ENCODE data around the gene GSAP. TPM values are rescaled to one million over a fixed set of nuclear protein-coding genes. Genes with fewer than 3 reads are reported as not detected.

GSAP gene
- total and polyA plus RNA-seq, 12 donors, result 1.7 to 23.7 (median 7.9) TPM

DNA sequence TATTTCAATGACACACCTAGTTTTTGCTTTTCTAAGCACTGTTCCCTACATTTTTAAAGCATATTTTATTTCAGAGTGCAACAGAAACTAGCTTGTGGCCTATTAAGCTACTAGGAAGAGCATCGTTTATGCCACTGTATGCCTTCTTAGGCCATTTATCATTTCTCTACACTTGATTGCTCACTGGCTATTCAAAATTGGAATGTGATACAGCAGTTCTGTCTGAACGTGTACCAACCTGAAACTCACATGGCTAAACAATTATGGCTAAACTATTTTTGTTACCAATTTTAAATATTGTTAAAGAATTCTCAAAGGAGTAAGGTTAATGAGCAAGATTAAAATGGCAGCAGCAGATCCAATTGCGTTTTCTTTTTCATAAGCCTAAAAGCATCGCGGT is 105.2 kb downstream of the GSAP start:
- ATAC-seq (no peak), DNase-seq (no peak)
- TF ChIP-seq, protein P1, sequence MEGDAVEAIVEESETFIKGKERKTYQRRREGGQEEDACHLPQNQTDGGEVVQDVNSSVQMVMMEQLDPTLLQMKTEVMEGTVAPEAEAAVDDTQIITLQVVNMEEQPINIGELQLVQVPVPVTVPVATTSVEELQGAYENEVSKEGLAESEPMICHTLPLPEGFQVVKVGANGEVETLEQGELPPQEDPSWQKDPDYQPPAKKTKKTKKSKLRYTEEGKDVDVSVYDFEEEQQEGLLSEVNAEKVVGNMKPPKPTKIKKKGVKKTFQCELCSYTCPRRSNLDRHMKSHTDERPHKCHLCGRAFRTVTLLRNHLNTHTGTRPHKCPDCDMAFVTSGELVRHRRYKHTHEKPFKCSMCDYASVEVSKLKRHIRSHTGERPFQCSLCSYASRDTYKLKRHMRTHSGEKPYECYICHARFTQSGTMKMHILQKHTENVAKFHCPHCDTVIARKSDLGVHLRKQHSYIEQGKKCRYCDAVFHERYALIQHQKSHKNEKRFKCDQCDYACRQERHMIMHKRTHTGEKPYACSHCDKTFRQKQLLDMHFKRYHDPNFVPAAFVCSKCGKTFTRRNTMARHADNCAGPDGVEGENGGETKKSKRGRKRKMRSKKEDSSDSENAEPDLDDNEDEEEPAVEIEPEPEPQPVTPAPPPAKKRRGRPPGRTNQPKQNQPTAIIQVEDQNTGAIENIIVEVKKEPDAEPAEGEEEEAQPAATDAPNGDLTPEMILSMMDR (IDR thresholded peaks at IDR 0.05), result no peak
- H3K27ac ChIP-seq, result no peak overlapping the region
- peaks cover 0 to 53% (median 9%) of the 10 kb centered on the region in 9 donors for H3K4me1 ChIP-seq
- WGBS, 2 donors, result 92 to 95% methylated on average over 5 of the region's 5 CpGs
- no peak overlapping the region for H3K4me3 ChIP-seq
- intact Hi-C loops (cut with DNase I), result no loop called here
- H3K9me3 ChIP-seq, result no peaks in the 10 kb centered on the region
- H3K36me3 ChIP-seq, result peaks cover 0 to 71% (median 8%) of the 10 kb centered on the region in 9 donors
- H3K27me3 ChIP-seq, result no peaks in the 10 kb centered on the region

DNA sequence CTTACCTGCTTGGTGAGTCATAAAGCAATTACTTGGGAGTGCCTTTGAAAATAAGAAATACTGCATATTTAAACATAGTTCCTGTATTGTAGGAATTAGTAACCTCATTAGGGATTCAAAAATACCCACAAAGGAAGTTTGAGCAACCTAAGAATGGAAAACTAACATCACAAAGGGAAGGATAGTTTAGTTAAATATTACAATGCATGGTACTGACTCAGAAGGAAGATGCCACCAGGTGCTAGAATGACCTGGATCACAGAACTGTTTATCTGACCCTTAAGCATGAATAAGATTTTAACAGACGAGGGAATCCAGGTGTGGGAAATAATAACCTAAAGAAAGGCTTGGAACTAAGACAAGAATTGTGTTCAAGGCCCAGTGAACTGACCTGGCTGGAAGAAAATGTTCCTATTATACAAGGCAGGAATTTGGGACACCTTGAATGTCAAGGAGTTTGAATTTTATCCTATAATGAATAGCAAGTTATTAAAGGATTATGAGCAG is 106.4 kb downstream of the GSAP start:
- no peak overlapping the region for H3K4me3 ChIP-seq
- DNase-seq, result no peak
- ATAC-seq, result no peak
- peaks cover 0 to 43% (median 9%) of the 10 kb centered on the region in 9 donors for H3K4me1 ChIP-seq
- 45 to 51% methylated on average over 1 of the region's 1 CpG for WGBS, 2 donors
- TF ChIP-seq, protein P1 (IDR thresholded peaks at IDR 0.05), result no peak
- H3K36me3 ChIP-seq, result peaks cover 0 to 58% (median 8%) of the 10 kb centered on the region in 9 donors
- peak overlapping the region in 1 of 10 donors; percentile 3 for H3K27ac ChIP-seq
- H3K9me3 ChIP-seq, result no peaks in the 10 kb centered on the region
- no peaks in the 10 kb centered on the region for H3K27me3 ChIP-seq
- intact Hi-C loops (cut with DNase I), result no loop called here

DNA sequence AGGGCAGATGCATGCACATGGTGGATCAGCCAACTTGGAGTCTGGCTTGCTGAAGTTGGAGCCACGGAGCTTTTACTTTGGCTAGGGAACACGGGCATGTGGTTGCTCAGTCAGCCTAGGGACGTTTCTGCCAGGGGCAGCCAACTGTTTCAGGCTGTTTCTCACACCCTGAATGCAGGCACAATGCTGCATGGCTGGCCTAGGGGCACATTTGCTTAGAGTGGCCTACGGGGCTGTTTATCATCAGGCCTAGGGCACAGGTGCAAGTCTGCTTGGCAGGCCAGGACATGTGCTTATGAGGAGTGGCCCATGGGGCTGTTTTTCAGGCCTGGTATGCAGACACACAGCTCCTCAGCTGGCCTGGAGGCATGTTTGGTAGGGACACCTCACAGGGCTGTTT is 107.4 kb downstream of the GSAP start:
- H3K9me3 ChIP-seq, result peaks cover 0 to 9% (median 0%) of the 10 kb centered on the region in 11 donors
- H3K36me3 ChIP-seq, result peaks cover 0 to 49% (median 6%) of the 10 kb centered on the region in 9 donors
- 61 to 77% methylated on average over 4 of the region's 4 CpGs for WGBS, 2 donors
- ATAC-seq (peak in 4 of 8 donors; percentile 11 to 61 (median 46)), DNase-seq (no peak)
- TF ChIP-seq, protein P1 (IDR thresholded peaks at IDR 0.05), result no peak
- intact Hi-C loops (cut with DNase I), result no loop called here
- peak overlapping the region in 1 of 10 donors; percentile 28 for H3K27ac ChIP-seq
- no peak overlapping the region for H3K4me3 ChIP-seq
- no peaks in the 10 kb centered on the region for H3K27me3 ChIP-seq
- peaks cover 0 to 34% (median 9%) of the 10 kb centered on the region in 9 donors for H3K4me1 ChIP-seq

DNA sequence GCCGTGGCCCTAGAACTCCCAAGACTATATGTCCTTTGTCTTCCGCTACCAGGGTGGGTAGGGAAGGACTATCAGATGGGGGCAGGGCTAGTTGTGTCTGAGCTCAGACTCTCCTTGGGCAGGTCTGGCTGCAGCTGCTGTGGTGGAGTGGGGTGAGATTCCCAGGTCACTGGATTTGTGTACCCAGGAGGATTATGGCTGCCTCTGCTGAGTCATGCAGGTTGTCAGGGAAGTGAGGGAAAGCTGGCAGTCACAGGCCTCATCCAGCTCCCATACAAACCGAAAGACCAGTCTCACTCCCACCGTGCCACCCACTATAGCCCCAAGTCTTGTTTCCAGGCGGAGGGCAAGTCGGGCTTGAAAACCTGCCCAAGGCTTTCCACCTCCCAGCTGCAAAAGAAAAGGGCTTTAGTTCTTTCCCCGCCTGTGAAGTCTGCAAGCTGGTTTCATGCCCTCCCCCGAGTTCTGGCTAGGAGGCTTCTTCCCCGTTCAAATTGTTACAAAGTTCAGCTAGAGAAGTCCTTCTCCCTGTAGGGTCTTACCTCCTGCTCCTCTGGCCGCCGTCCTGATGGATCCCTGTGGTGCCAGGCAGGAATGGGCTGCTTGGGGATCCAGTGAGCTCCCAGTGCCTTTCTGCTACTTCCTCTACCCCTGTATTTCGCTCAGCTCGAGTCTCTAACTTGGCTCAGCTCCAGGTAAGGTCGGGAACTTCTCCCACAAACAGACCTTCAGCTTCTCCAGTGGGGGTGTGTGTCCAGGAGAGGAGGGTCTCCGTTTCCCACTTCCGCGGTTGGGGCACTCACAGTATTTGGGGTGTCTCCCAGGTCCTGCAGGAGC is 109.7 kb downstream of the GSAP start:
- no peak for ATAC-seq
- Histone ChIP-seq H3K27me3 (no peaks in the 10 kb centered on the region), H3K4me3 (no peak overlapping the region), H3K36me3 (peaks cover 0 to 25% (median under 1%) of the 10 kb centered on the region in 9 donors), H3K27ac (no peak overlapping the region), H3K9me3 (peaks cover 0 to 18% (median 0%) of the 10 kb centered on the region in 11 donors), H3K4me1 (peaks cover 0 to 21% (median 8%) of the 10 kb centered on the region in 9 donors)
- DNase-seq, result no peak
- TF ChIP-seq, protein P1 (IDR thresholded peaks at IDR 0.05), result no peak
- intact Hi-C loops (cut with DNase I), result no loop called here
- WGBS, 2 donors, result 82% methylated on average over 17 of the region's 17 CpGs
